Effector memory CD4-positive, alpha-beta T cell (primary cell): Measurements from ENCODE around the gene TANC1.
"Not testable (repeated sequence)": the region's sequence is repeated elsewhere in the genome, so short reads cannot be mapped to it uniquely, and the experiment has no call there.

ENCODE experiments used
- DNase-seq, 3 donors: peaks; one replicate each; pipeline ENCODE4 v3.0.0-alpha.2; 2020
- H3K27ac ChIP-seq: 2 replicates; pipeline ENCODE4 v1.7.0; 2013; ENCODE audit warnings: mild to moderate bottlenecking, low read length, moderate library complexity; ENCODE audit not compliant: insufficient read depth, poor library complexity, severe bottlenecking
- H3K27me3 ChIP-seq: replicated peaks from 2 replicates; pipeline ENCODE4 v1.7.0; 2013; ENCODE audit warnings: mild to moderate bottlenecking, low read length; ENCODE audit not compliant: insufficient read depth, control insufficient read depth, poor library complexity, severe bottlenecking
- H3K36me3 ChIP-seq: 2 replicates; pipeline ENCODE4 v1.7.0; 2013; ENCODE audit warnings: mild to moderate bottlenecking, low read length, moderate library complexity; ENCODE audit not compliant: control insufficient read depth, insufficient read depth
- H3K4me1 ChIP-seq: 2 replicates; pipeline ENCODE4 v1.7.0; 2013; ENCODE audit warnings: low read length, mild to moderate bottlenecking; ENCODE audit not compliant: control insufficient read depth, insufficient read depth, poor library complexity, severe bottlenecking
- H3K4me3 ChIP-seq: 2 replicates; pipeline ENCODE4 v1.7.0; 2013; ENCODE audit warnings: low read length, low read depth, mild to moderate bottlenecking; ENCODE audit not compliant: insufficient read depth, poor library complexity, severe bottlenecking
- H3K9me3 ChIP-seq: 2 replicates; pipeline ENCODE4 v1.7.0; 2013; ENCODE audit warnings: mild to moderate bottlenecking, low read length, moderate library complexity; ENCODE audit not compliant: control insufficient read depth

Gene TANC1

GRCh38 chr2:159093497-159093896 is 125.1 kb downstream of the TANC1 start:
- no peaks in the 10 kb centered on the region for H3K27me3 ChIP-seq
- H3K4me1 ChIP-seq, result peaks cover 11% of the 10 kb centered on the region
- H3K4me3 ChIP-seq, result no peak overlapping the region
- H3K27ac ChIP-seq, result no peak overlapping the region
- H3K36me3 ChIP-seq, result no peaks in the 10 kb centered on the region
- H3K9me3 ChIP-seq, result no peaks in the 10 kb centered on the region
- no peak for DNase-seq

- H3K27me3 ChIP-seq, result no peaks in the 10 kb centered on the region
- peaks cover 11% of the 10 kb centered on the region for H3K4me1 ChIP-seq
- no peak overlapping the region for H3K4me3 ChIP-seq
- H3K36me3 ChIP-seq, result no peaks in the 10 kb centered on the region
- no peak overlapping the region for H3K27ac ChIP-seq
- no peak for DNase-seq
- no peaks in the 10 kb centered on the region for H3K9me3 ChIP-seq
These were observed 125.8 kb downstream of the TANC1 start for GRCh38 chr2:159094173-159094737.

GRCh38 chr2:159095813-159096212 is 127.4 kb downstream of the TANC1 start:
- Histone ChIP-seq H3K4me3 (no peak overlapping the region), H3K27ac (no peak overlapping the region), H3K4me1 (peaks cover 7% of the 10 kb centered on the region), H3K36me3 (no peaks in the 10 kb centered on the region), H3K27me3 (no peaks in the 10 kb centered on the region), H3K9me3 (no peaks in the 10 kb centered on the region)
- no peak for DNase-seq

- H3K4me3 ChIP-seq, DNase-seq, H3K27ac ChIP-seq, H3K9me3 ChIP-seq, H3K4me1 ChIP-seq, H3K27me3 ChIP-seq, H3K36me3 ChIP-seq: not testable (repeated sequence)
These were observed 127.9 kb downstream of the TANC1 start for GRCh38 chr2:159096302-159096855.

GRCh38 chr2:159096901-159097300 is 128.5 kb downstream of the TANC1 start:
- Histone ChIP-seq H3K4me1 (peaks cover 4% of the 10 kb centered on the region), H3K27ac (no peak overlapping the region), H3K4me3 (no peak overlapping the region), H3K27me3 (no peaks in the 10 kb centered on the region), H3K9me3 (no peaks in the 10 kb centered on the region), H3K36me3 (no peaks in the 10 kb centered on the region)
- DNase-seq, result no peak

GRCh38 chr2:159098361-159098760 is 129.9 kb downstream of the TANC1 start:
- no peak overlapping the region for H3K4me3 ChIP-seq
- H3K4me1 ChIP-seq, result peaks cover 4% of the 10 kb centered on the region
- no peaks in the 10 kb centered on the region for H3K9me3 ChIP-seq
- H3K27me3 ChIP-seq, result no peaks in the 10 kb centered on the region
- H3K36me3 ChIP-seq, result no peaks in the 10 kb centered on the region
- H3K27ac ChIP-seq, result no peak overlapping the region
- DNase-seq, result no peak

GRCh38 chr2:159098921-159099411 is 130.5 kb downstream of the TANC1 start:
- DNase-seq, result no peak
- H3K27ac ChIP-seq, result no peak overlapping the region
- peaks cover 4% of the 10 kb centered on the region for H3K4me1 ChIP-seq
- no peaks in the 10 kb centered on the region for H3K36me3 ChIP-seq
- no peak overlapping the region for H3K4me3 ChIP-seq
- H3K27me3 ChIP-seq, result no peaks in the 10 kb centered on the region
- H3K9me3 ChIP-seq, result no peaks in the 10 kb centered on the region

GRCh38 chr2:159101755-159102489 is 133.5 kb downstream of the TANC1 start:
- Histone ChIP-seq H3K4me1 (no peaks in the 10 kb centered on the region), H3K27ac (no peak overlapping the region), H3K4me3 (no peak overlapping the region), H3K36me3 (no peaks in the 10 kb centered on the region), H3K27me3 (no peaks in the 10 kb centered on the region), H3K9me3 (no peaks in the 10 kb centered on the region)
- DNase-seq, result no peak

- no peaks in the 10 kb centered on the region for H3K27me3 ChIP-seq
These were observed 135.0 kb downstream of the TANC1 start for GRCh38 chr2:159103411-159103810.

GRCh38 chr2:159106109-159106508 is 137.7 kb downstream of the TANC1 start:
- no peaks in the 10 kb centered on the region for H3K9me3 ChIP-seq
- no peak overlapping the region for H3K4me3 ChIP-seq
- no peaks in the 10 kb centered on the region for H3K27me3 ChIP-seq
- no peaks in the 10 kb centered on the region for H3K4me1 ChIP-seq
- no peak for DNase-seq
- no peaks in the 10 kb centered on the region for H3K36me3 ChIP-seq
- no peak overlapping the region for H3K27ac ChIP-seq

More at GRCh38 chr2:159103411-159103810, 135.0 kb downstream of the TANC1 start:
- H3K36me3 ChIP-seq, result no peaks in the 10 kb centered on the region
- H3K4me3 ChIP-seq, result no peak overlapping the region
- DNase-seq, result no peak
- H3K4me1 ChIP-seq, result no peaks in the 10 kb centered on the region
- no peaks in the 10 kb centered on the region for H3K9me3 ChIP-seq
- H3K27ac ChIP-seq, result no peak overlapping the region
